Activated T-helper 1 cell treated with anti-CD3 and anti-CD28 coated beads, Interleukin-12 subunit alpha, Interleukin-12 subunit beta, Interleukin-2, Interleukin-4 antibody, amounts not matched to agents 30 ng/mL and 10 ng/mL and 1 ng/mL, durations not matched to agents 14 hours and 24 hours and 36 hours (primary cell): ENCODE results near the gene NME7. TPM values are rescaled to one million over a fixed set of nuclear protein-coding genes. Genes with fewer than 3 reads are reported as not detected.
A peak's percentile ranks its signal among the peaks of the same experiment; 100 is the strongest.

ENCODE experiments used
- DNase-seq: peaks from one replicate; pipeline ENCODE4 v3.0.0; 2021; ENCODE audit warnings: low spot score
- H3K27ac Mint-ChIP-seq: one replicate; pipeline ENCODE4 v1.8.0; 2021; ENCODE audit warnings: mild to moderate bottlenecking, mixed read lengths
- H3K27me3 Mint-ChIP-seq: one replicate; pipeline ENCODE4 v1.8.0; 2022; ENCODE audit warnings: mild to moderate bottlenecking, moderate library complexity, mixed read lengths; ENCODE audit not compliant: insufficient read depth
- H3K36me3 Mint-ChIP-seq: one replicate; pipeline ENCODE4 v1.8.0; 2021; ENCODE audit warnings: low read depth, mixed read lengths
- H3K4me1 Mint-ChIP-seq: one replicate; pipeline ENCODE4 v1.8.0; 2021; ENCODE audit warnings: low read depth, mixed read lengths
- H3K4me3 Mint-ChIP-seq: one replicate; pipeline ENCODE4 v1.8.0; 2021; ENCODE audit warnings: mild to moderate bottlenecking, moderate library complexity, mixed read lengths
- H3K9me3 Mint-ChIP-seq: one replicate; pipeline ENCODE4 v1.8.0; 2021; ENCODE audit warnings: mixed read lengths
- intact Hi-C: fragments of 100-400 bp; cut with micrococcal nuclease; formaldehyde crosslinking; loops from one replicate; pipeline ENCODE4 v1.15.1; 2024
- total RNA-seq: library from RNA; stranded (reverse); gene quantifications from 2 replicates; pipeline ENCODE4 v1.2.3, GENCODE V29; 2022

NME7 gene
- total RNA-seq, 1 donor from 2014 or later, result 13.9 TPM

GRCh38 chr1:169312084-169312954 is 55.3 kb downstream of the NME7 start:
- intact Hi-C loops, result loop anchor here (2.0 to 5.0 kb wide), 2 partner anchors 14 to 205 kb away; partner anchors contain the start of gene ATP1B1
- H3K27ac Mint-ChIP-seq, result peak overlapping the region; percentile 43
- peaks cover 20% of the 10 kb centered on the region for H3K4me1 Mint-ChIP-seq
- DNase-seq, result peak; percentile 31
- no peak overlapping the region for H3K4me3 Mint-ChIP-seq
- no peaks in the 10 kb centered on the region for H3K36me3 Mint-ChIP-seq
- no peaks in the 10 kb centered on the region for H3K9me3 Mint-ChIP-seq
- no peaks in the 10 kb centered on the region for H3K27me3 Mint-ChIP-seq

DNA sequence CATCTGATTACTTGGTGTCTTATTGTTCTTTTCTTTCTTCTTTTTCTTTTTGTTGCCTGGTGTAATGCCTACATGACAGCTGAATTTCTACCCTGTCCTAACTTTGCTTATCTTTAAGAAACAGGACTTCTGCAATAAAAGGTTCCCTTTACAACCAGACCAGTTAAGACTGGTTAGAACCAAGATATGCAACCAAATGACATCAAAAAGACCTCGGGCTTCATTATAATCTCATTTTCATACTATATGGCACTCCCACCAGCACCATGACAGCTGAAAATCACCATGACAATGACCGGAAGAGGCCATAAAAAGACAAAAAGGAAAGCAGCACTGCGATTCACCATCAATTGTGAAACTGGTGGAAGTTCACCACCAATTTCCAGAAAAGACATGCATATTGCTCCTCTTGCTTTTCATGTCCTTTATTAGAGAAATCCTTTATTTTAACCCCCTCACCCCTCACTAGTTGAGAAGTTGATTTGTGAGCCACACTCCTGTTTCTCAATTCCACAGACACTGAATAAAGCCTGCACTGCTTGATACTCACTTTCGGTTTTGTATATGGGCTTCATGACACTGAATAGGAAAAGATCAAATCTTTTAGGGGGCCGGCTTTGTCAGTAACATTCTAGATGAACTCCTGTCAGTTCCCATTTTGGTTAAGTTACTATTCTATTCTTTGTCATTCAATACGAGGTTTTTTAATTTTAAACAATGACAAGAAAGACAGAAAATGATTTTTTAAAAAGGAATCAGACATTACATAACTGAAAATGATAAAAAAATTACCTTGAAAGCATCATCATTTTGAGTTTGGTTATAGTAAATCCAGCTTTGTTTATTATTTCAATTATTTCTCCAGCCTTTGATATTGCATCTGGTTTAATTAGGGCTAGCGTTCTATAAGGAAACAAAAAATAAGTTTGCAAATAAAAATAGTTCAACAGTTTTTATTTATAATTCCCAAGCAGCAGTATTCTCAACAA is 58.1 kb downstream of the NME7 start:
- Mint-ChIP-seq H3K27me3 (no peaks in the 10 kb centered on the region), H3K27ac (no peak overlapping the region), H3K9me3 (no peaks in the 10 kb centered on the region), H3K4me1 (peaks cover 20% of the 10 kb centered on the region), H3K36me3 (peaks cover 6% of the 10 kb centered on the region), H3K4me3 (peak overlapping the region; percentile 8)
- DNase-seq, result no peak
- intact Hi-C loops, result loop anchor here (5.0 kb wide), 1 partner anchor 202 kb away; the partner anchor contains the start of gene ATP1B1

GRCh38 chr1:169308313-169309039 is 59.1 kb downstream of the NME7 start:
- no peak for DNase-seq
- H3K4me3 Mint-ChIP-seq, result no peak overlapping the region
- H3K9me3 Mint-ChIP-seq, result no peaks in the 10 kb centered on the region
- no peaks in the 10 kb centered on the region for H3K27me3 Mint-ChIP-seq
- H3K27ac Mint-ChIP-seq, result no peak overlapping the region
- peaks cover 20% of the 10 kb centered on the region for H3K4me1 Mint-ChIP-seq
- intact Hi-C loops, result no loop called here
- H3K36me3 Mint-ChIP-seq, result peaks cover 6% of the 10 kb centered on the region

- no peak for DNase-seq
- Mint-ChIP-seq H3K27me3 (no peaks in the 10 kb centered on the region), H3K36me3 (peaks cover 8% of the 10 kb centered on the region), H3K4me3 (no peak overlapping the region), H3K4me1 (peaks cover 16% of the 10 kb centered on the region), H3K27ac (no peak overlapping the region), H3K9me3 (no peaks in the 10 kb centered on the region)
- intact Hi-C loops, result no loop called here
These were observed 60.4 kb downstream of the NME7 start for GRCh38 chr1:169307176-169307575.

GRCh38 chr1:169305948-169306347 is 61.6 kb downstream of the NME7 start:
- peaks cover 9% of the 10 kb centered on the region for H3K4me1 Mint-ChIP-seq
- H3K36me3 Mint-ChIP-seq, result peaks cover 9% of the 10 kb centered on the region
- H3K27ac Mint-ChIP-seq, result no peak overlapping the region
- no peak overlapping the region for H3K4me3 Mint-ChIP-seq
- no peak for DNase-seq
- intact Hi-C loops, result no loop called here
- no peaks in the 10 kb centered on the region for H3K9me3 Mint-ChIP-seq
- no peaks in the 10 kb centered on the region for H3K27me3 Mint-ChIP-seq

DNA sequence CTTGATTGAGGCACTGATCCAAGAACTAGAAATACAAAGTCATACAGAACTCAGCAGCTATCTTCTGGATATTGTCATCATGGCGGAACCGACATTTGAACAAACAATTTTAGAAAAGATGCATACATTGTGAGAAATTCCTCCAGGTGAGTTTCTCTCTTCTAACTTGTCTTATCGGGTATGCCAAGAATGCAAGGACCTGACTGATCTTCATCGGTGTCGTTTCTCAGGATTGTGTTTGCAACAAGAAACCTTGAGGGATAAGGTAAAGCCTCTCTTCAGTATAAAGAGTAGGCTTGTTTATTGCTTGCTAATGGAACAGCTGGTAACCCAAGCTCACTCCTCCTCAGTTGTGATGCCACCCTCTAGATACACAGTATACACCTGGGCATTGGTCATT is 62.2 kb downstream of the NME7 start:
- Mint-ChIP-seq H3K27ac (no peak overlapping the region), H3K4me1 (peaks cover 9% of the 10 kb centered on the region), H3K27me3 (no peaks in the 10 kb centered on the region), H3K4me3 (no peak overlapping the region), H3K36me3 (peaks cover 9% of the 10 kb centered on the region), H3K9me3 (no peaks in the 10 kb centered on the region)
- DNase-seq, result no peak
- intact Hi-C loops, result no loop called here

GRCh38 chr1:169300854-169301253 is 66.7 kb downstream of the NME7 start:
- Mint-ChIP-seq H3K27me3 (no peaks in the 10 kb centered on the region), H3K27ac (no peak overlapping the region), H3K9me3 (no peaks in the 10 kb centered on the region), H3K4me3 (no peak overlapping the region), H3K36me3 (peaks cover 10% of the 10 kb centered on the region), H3K4me1 (no peaks in the 10 kb centered on the region)
- intact Hi-C loops, result no loop called here
- DNase-seq, result no peak

DNA sequence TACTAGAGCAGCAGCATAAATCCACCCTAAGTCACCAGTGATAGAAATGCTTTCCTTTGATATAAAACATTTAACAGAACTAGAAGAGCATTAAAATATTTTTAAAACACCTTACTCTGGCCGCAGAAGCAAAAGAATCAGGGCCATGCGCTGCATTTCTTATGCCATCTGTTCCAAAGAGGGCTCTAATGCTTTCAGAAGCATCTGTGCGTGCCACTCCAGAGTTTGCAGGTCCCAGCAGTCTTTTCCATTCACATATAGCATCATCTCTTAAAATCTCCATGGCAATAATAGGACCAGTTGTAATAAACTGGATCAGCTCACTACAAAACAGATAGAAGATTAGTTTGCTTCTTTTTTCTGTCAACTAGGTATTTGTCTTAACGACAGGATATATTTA is 69.2 kb downstream of the NME7 start:
- Mint-ChIP-seq H3K4me3 (no peak overlapping the region), H3K36me3 (peaks cover 10% of the 10 kb centered on the region), H3K4me1 (no peaks in the 10 kb centered on the region), H3K27ac (no peak overlapping the region), H3K27me3 (no peaks in the 10 kb centered on the region), H3K9me3 (no peaks in the 10 kb centered on the region)
- no peak for DNase-seq
- intact Hi-C loops, result no loop called here

GRCh38 chr1:169295846-169296245 is 71.8 kb downstream of the NME7 start:
- Mint-ChIP-seq H3K27me3 (no peaks in the 10 kb centered on the region), H3K4me3 (no peak overlapping the region), H3K36me3 (peaks cover 7% of the 10 kb centered on the region), H3K9me3 (no peaks in the 10 kb centered on the region), H3K4me1 (no peaks in the 10 kb centered on the region), H3K27ac (no peak overlapping the region)
- no peak for DNase-seq
- intact Hi-C loops, result no loop called here

DNA sequence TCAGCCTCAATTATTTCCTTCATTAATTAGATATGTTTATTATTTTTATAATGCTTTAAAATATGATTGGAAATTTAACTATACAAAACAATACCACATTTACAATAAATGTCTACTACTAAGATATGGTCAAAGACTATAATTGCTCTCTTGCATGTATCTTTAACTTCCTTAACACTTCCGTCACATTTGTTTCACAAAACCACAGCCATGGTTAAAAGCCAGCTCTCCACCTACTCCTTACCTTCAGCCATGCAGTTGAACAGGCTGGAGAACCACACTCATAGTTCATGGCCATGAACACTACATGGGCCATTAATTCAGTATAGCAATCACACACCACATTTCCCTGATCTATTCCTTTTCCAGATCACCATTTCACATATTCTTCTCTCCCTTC is 72.2 kb downstream of the NME7 start:
- no peaks in the 10 kb centered on the region for H3K9me3 Mint-ChIP-seq
- intact Hi-C loops, result no loop called here
- H3K27me3 Mint-ChIP-seq, result no peaks in the 10 kb centered on the region
- H3K4me1 Mint-ChIP-seq, result no peaks in the 10 kb centered on the region
- H3K27ac Mint-ChIP-seq, result no peak overlapping the region
- no peak for DNase-seq
- peaks cover 7% of the 10 kb centered on the region for H3K36me3 Mint-ChIP-seq
- H3K4me3 Mint-ChIP-seq, result no peak overlapping the region

- Mint-ChIP-seq H3K4me1 (no peaks in the 10 kb centered on the region), H3K27me3 (no peaks in the 10 kb centered on the region), H3K36me3 (peaks cover 12% of the 10 kb centered on the region), H3K4me3 (no peak overlapping the region), H3K27ac (no peak overlapping the region), H3K9me3 (peaks cover 12% of the 10 kb centered on the region)
- intact Hi-C loops, result no loop called here
- DNase-seq, result no peak
These were observed 78.6 kb downstream of the NME7 start for GRCh38 chr1:169289016-169289415.

- Mint-ChIP-seq H3K27me3 (no peaks in the 10 kb centered on the region), H3K36me3 (peaks cover 16% of the 10 kb centered on the region), H3K4me3 (no peak overlapping the region), H3K9me3 (peaks cover 16% of the 10 kb centered on the region), H3K4me1 (no peaks in the 10 kb centered on the region), H3K27ac (no peak overlapping the region)
- intact Hi-C loops, result no loop called here
- DNase-seq, result no peak
These were observed 79.6 kb downstream of the NME7 start for GRCh38 chr1:169288011-169288414.
